ENCODE results near the gene SPTAN1.
A peak's percentile ranks its signal among the peaks of the same experiment; 100 is the strongest.

Gene SPTAN1

GRCh38 chr9:128626181-128626580 lies 73.8 kb downstream of the SPTAN1 start:
- peaks cover 31 to 58% of the 10 kb centered on the region in 2 donors for H3K36me3 Mint-ChIP-seq

GRCh38 chr9:128627127-128627715 lies 74.8 kb downstream of the SPTAN1 start:
- H3K27me3 Mint-ChIP-seq = no peaks in the 10 kb centered on the region
- ATAC-seq (replicated peaks) (no peak), DNase-seq (no peak)
- no peaks in the 10 kb centered on the region for H3K9me3 Mint-ChIP-seq
- no peaks in the 10 kb centered on the region for H3K4me1 Mint-ChIP-seq
- H3K27ac Mint-ChIP-seq = no peak overlapping the region
- peaks cover 37 to 58% of the 10 kb centered on the region in 2 donors for H3K36me3 Mint-ChIP-seq
- H3K4me3 Mint-ChIP-seq = no peak overlapping the region

More at GRCh38 chr9:128626181-128626580, 73.8 kb downstream of the SPTAN1 start:
- H3K4me1 Mint-ChIP-seq = no peaks in the 10 kb centered on the region
- no peaks in the 10 kb centered on the region for H3K9me3 Mint-ChIP-seq
- no peak for ATAC-seq (replicated peaks)
- H3K27me3 Mint-ChIP-seq = no peaks in the 10 kb centered on the region
- no peak for DNase-seq
- no peak overlapping the region for H3K4me3 Mint-ChIP-seq
- peak overlapping the region; percentile 73 for H3K27ac Mint-ChIP-seq

GRCh38 chr9:128627906-128628305 lies 75.5 kb downstream of the SPTAN1 start:
- peaks cover 43 to 63% of the 10 kb centered on the region in 2 donors for H3K36me3 Mint-ChIP-seq

GRCh38 chr9:128628471-128629048 lies 76.2 kb downstream of the SPTAN1 start:
- ATAC-seq (replicated peaks) = peak in 1 of 2 donors; percentile 36
- no peak for DNase-seq
- Mint-ChIP-seq H3K27me3 (no peaks in the 10 kb centered on the region), H3K27ac (peak overlapping the region; percentile 16), H3K4me3 (no peak overlapping the region), H3K36me3 (peaks cover 48 to 68% of the 10 kb centered on the region in 2 donors), H3K4me1 (no peaks in the 10 kb centered on the region), H3K9me3 (no peaks in the 10 kb centered on the region)

More at GRCh38 chr9:128627906-128628305, 75.5 kb downstream of the SPTAN1 start:
- H3K27me3 Mint-ChIP-seq = no peaks in the 10 kb centered on the region
- DNase-seq (no peak), ATAC-seq (replicated peaks) (no peak)
- H3K9me3 Mint-ChIP-seq = no peaks in the 10 kb centered on the region
- no peak overlapping the region for H3K4me3 Mint-ChIP-seq
- H3K27ac Mint-ChIP-seq = peak overlapping the region; percentile 4
- no peaks in the 10 kb centered on the region for H3K4me1 Mint-ChIP-seq

GRCh38 chr9:128629136-128629535 lies 76.7 kb downstream of the SPTAN1 start:
- H3K9me3 Mint-ChIP-seq = no peaks in the 10 kb centered on the region
- peaks cover 51 to 72% of the 10 kb centered on the region in 2 donors for H3K36me3 Mint-ChIP-seq
- H3K4me1 Mint-ChIP-seq = no peaks in the 10 kb centered on the region
- H3K4me3 Mint-ChIP-seq = no peak overlapping the region
- no peak overlapping the region for H3K27ac Mint-ChIP-seq
- H3K27me3 Mint-ChIP-seq = no peaks in the 10 kb centered on the region
- DNase-seq = no peak
- ATAC-seq (replicated peaks) = no peak

- H3K27ac Mint-ChIP-seq = peak overlapping the region; percentile 71
Observed at GRCh38 chr9:128629852-128630545, 77.6 kb downstream of the SPTAN1 start.

GRCh38 chr9:128631636-128632035 lies 79.2 kb downstream of the SPTAN1 start:
- DNase-seq = no peak
- H3K4me3 Mint-ChIP-seq = no peak overlapping the region
- ATAC-seq (replicated peaks) = no peak
- no peaks in the 10 kb centered on the region for H3K4me1 Mint-ChIP-seq
- no peaks in the 10 kb centered on the region for H3K27me3 Mint-ChIP-seq
- H3K36me3 Mint-ChIP-seq = peaks cover 40 to 52% of the 10 kb centered on the region in 2 donors
- H3K9me3 Mint-ChIP-seq = no peaks in the 10 kb centered on the region
- H3K27ac Mint-ChIP-seq = no peak overlapping the region

More at GRCh38 chr9:128629852-128630545, 77.6 kb downstream of the SPTAN1 start:
- no peaks in the 10 kb centered on the region for H3K9me3 Mint-ChIP-seq
- H3K4me1 Mint-ChIP-seq = no peaks in the 10 kb centered on the region
- H3K36me3 Mint-ChIP-seq = peaks cover 51 to 67% of the 10 kb centered on the region in 2 donors
- H3K4me3 Mint-ChIP-seq = no peak overlapping the region
- ATAC-seq (replicated peaks) (no peak), DNase-seq (no peak)
- H3K27me3 Mint-ChIP-seq = no peaks in the 10 kb centered on the region

GRCh38 chr9:128632066-128632465 lies 79.7 kb downstream of the SPTAN1 start:
- Mint-ChIP-seq H3K4me3 (no peak overlapping the region), H3K27ac (peak overlapping the region; percentile 51), H3K9me3 (no peaks in the 10 kb centered on the region), H3K4me1 (no peaks in the 10 kb centered on the region), H3K36me3 (peaks cover 41 to 55% of the 10 kb centered on the region in 2 donors), H3K27me3 (no peaks in the 10 kb centered on the region)
- DNase-seq (no peak), ATAC-seq (replicated peaks) (no peak)

GRCh38 chr9:128632486-128632885 lies 80.1 kb downstream of the SPTAN1 start:
- peaks cover 41 to 55% of the 10 kb centered on the region in 2 donors for H3K36me3 Mint-ChIP-seq
- no peaks in the 10 kb centered on the region for H3K9me3 Mint-ChIP-seq
- H3K27ac Mint-ChIP-seq = peak overlapping the region; percentile 51

GRCh38 chr9:128633057-128633456 lies 80.7 kb downstream of the SPTAN1 start:
- Mint-ChIP-seq H3K27ac (peak overlapping the region; percentile 57), H3K36me3 (peaks cover 38 to 50% of the 10 kb centered on the region in 2 donors), H3K4me1 (no peaks in the 10 kb centered on the region), H3K9me3 (no peaks in the 10 kb centered on the region), H3K4me3 (no peak overlapping the region), H3K27me3 (no peaks in the 10 kb centered on the region)
- ATAC-seq (replicated peaks) (no peak), DNase-seq (no peak)

More at GRCh38 chr9:128632486-128632885, 80.1 kb downstream of the SPTAN1 start:
- Mint-ChIP-seq H3K4me1 (no peaks in the 10 kb centered on the region), H3K4me3 (no peak overlapping the region), H3K27me3 (no peaks in the 10 kb centered on the region)
- ATAC-seq (replicated peaks) = no peak
- DNase-seq = no peak

GRCh38 chr9:128633601-128634000 lies 81.2 kb downstream of the SPTAN1 start:
- Mint-ChIP-seq H3K4me1 (no peaks in the 10 kb centered on the region), H3K27me3 (no peaks in the 10 kb centered on the region), H3K36me3 (peaks cover 40 to 50% of the 10 kb centered on the region in 2 donors), H3K27ac (peak overlapping the region; percentile 57), H3K9me3 (no peaks in the 10 kb centered on the region), H3K4me3 (no peak overlapping the region)
- no peak for DNase-seq
- no peak for ATAC-seq (replicated peaks)

GRCh38 chr9:128634111-128634510 lies 81.7 kb downstream of the SPTAN1 start:
- peak in 1 of 2 donors; percentile 5 for ATAC-seq (replicated peaks)

GRCh38 chr9:128634651-128635262 lies 82.4 kb downstream of the SPTAN1 start:
- Mint-ChIP-seq H3K27ac (peak overlapping the region; percentile 65), H3K4me1 (no peaks in the 10 kb centered on the region), H3K9me3 (no peaks in the 10 kb centered on the region), H3K4me3 (no peak overlapping the region), H3K27me3 (no peaks in the 10 kb centered on the region), H3K36me3 (peaks cover 40 to 48% of the 10 kb centered on the region in 2 donors)
- DNase-seq (no peak), ATAC-seq (replicated peaks) (peak; percentile 10 to 13)

More at GRCh38 chr9:128634111-128634510, 81.7 kb downstream of the SPTAN1 start:
- H3K4me1 Mint-ChIP-seq = no peaks in the 10 kb centered on the region
- peak overlapping the region; percentile 57 for H3K27ac Mint-ChIP-seq
- no peaks in the 10 kb centered on the region for H3K9me3 Mint-ChIP-seq
- H3K27me3 Mint-ChIP-seq = no peaks in the 10 kb centered on the region
- DNase-seq = no peak
- H3K36me3 Mint-ChIP-seq = peaks cover 42 to 48% of the 10 kb centered on the region in 2 donors
- no peak overlapping the region for H3K4me3 Mint-ChIP-seq

GRCh38 chr9:128635266-128636023 lies 83.1 kb downstream of the SPTAN1 start:
- Mint-ChIP-seq H3K9me3 (no peaks in the 10 kb centered on the region), H3K27me3 (no peaks in the 10 kb centered on the region), H3K4me3 (no peak overlapping the region), H3K27ac (peak overlapping the region; percentile 37), H3K36me3 (peaks cover 35 to 46% of the 10 kb centered on the region in 2 donors), H3K4me1 (no peaks in the 10 kb centered on the region)
- ATAC-seq (replicated peaks) (peak in 1 of 2 donors; percentile 15), DNase-seq (no peak)
